Upper lobe of left lung (tissue), 6 donors: ENCODE results near the gene E2F1. TPM values are rescaled to one million over a fixed set of nuclear protein-coding genes. Genes with fewer than 3 reads are reported as not detected.

ENCODE experiments used
- total RNA-seq, 6 donors: library from RNA; depleted of rRNA in 4 of 6; stranded (reverse); fragments of >200 nt in 4 of 6; gene quantifications; one replicate each; pipeline versions ENCODE4 v1.1.0 to v1.2.1, GENCODE V29; 2016 to 2021
- donor health status: DM: no; HTN: no; CAD: no; lungs with moderate emphysema.
- donor health status: DM: no; HTN: yes; CAD: no; lungs with severe emphysema.

The E2F1 gene
- total RNA-seq, 6 donors from 2014 or later: 5.5 to 12.9 (median 6.8) TPM

Other genes starting within 250 kb of the E2F1 start
- gene SNTA1, start 242.6 kb downstream of the E2F1 start, total RNA-seq: 10 to 100 TPM in 3 of 6 donors, 1 to 10 TPM in 3; 8.2 to 23.4 (median 11.3) TPM
- gene CBFA2T2, start 196.3 kb downstream of the E2F1 start, total RNA-seq: 10 to 100 TPM; 10.0 to 35.6 (median 16.2) TPM
- not detected for gene C20orf144, start 24.1 kb downstream of the E2F1 start, total RNA-seq
- gene ACTL10, start 19.4 kb downstream of the E2F1 start, total RNA-seq: 1 to 10 TPM in 5 of 6 donors, not detected in 1; 1.7 to 3.8 (median 2.1) TPM
- gene NECAB3, start 12.0 kb downstream of the E2F1 start, total RNA-seq: 100 to 1,000 TPM in 2 of 6 donors, 10 to 100 TPM in 4; 43.4 to 309 (median 90.6) TPM
- gene PXMP4, start 33.9 kb upstream of the E2F1 start, total RNA-seq: 10 to 100 TPM; 18.4 to 80.2 (median 29.8) TPM
- 10 to 100 TPM in 1 of 6 donors, 1 to 10 TPM in 5; 2.0 to 17.8 (median 5.0) TPM for gene ZNF341, start 45.6 kb upstream of the E2F1 start, total RNA-seq
- 100 to 1,000 TPM in 5 of 6 donors, 10 to 100 TPM in 1; 71.2 to 139 (median 104) TPM for gene CHMP4B, start 125.0 kb upstream of the E2F1 start, total RNA-seq